Activated CD4-positive, alpha-beta T cell treated with anti-CD3 and anti-CD28 coated beads, Interleukin-2, amount 50 U/mL, for 16 hours (primary cell): ENCODE data around the gene KCNMA1.
A peak's percentile ranks its signal among the peaks of the same experiment; 100 is the strongest.

ENCODE experiments used
- DNase-seq: peaks from one replicate; pipeline ENCODE4 v3.0.0-alpha.2; 2020

Gene KCNMA1

GRCh38 chr10:77191324-77192049, 446.1 kb downstream of the KCNMA1 start:
- DNase-seq: no peak

- no peak for DNase-seq
Observed at GRCh38 chr10:77190291-77190690, 447.3 kb downstream of the KCNMA1 start.

- DNase-seq: no peak
Observed at GRCh38 chr10:77189520-77189919, 448.1 kb downstream of the KCNMA1 start.

GRCh38 chr10:77189075-77189474, 448.5 kb downstream of the KCNMA1 start:
- no peak for DNase-seq

GRCh38 chr10:77188521-77188920, 449.1 kb downstream of the KCNMA1 start:
- no peak for DNase-seq

- no peak for DNase-seq
Observed at GRCh38 chr10:77188000-77188395, 449.6 kb downstream of the KCNMA1 start.

GRCh38 chr10:77187376-77187999, 450.1 kb downstream of the KCNMA1 start:
- DNase-seq: no peak

- DNase-seq: no peak
Observed at GRCh38 chr10:77186936-77187335, 450.7 kb downstream of the KCNMA1 start.

GRCh38 chr10:77185696-77186095, 451.9 kb downstream of the KCNMA1 start:
- no peak for DNase-seq

GRCh38 chr10:77182803-77183202, 454.8 kb downstream of the KCNMA1 start:
- no peak for DNase-seq

GRCh38 chr10:77180794-77181193, 456.8 kb downstream of the KCNMA1 start:
- DNase-seq: no peak

GRCh38 chr10:77180104-77180503, 457.5 kb downstream of the KCNMA1 start:
- no peak for DNase-seq

GRCh38 chr10:77179015-77179695, 458.5 kb downstream of the KCNMA1 start:
- DNase-seq: no peak

GRCh38 chr10:77177589-77177988, 460.0 kb downstream of the KCNMA1 start:
- no peak for DNase-seq

GRCh38 chr10:77177161-77177560, 460.4 kb downstream of the KCNMA1 start:
- DNase-seq: no peak

GRCh38 chr10:77176232-77176631, 461.4 kb downstream of the KCNMA1 start:
- DNase-seq: no peak

- no peak for DNase-seq
Observed at GRCh38 chr10:77175631-77176222, 461.9 kb downstream of the KCNMA1 start.

- DNase-seq: peak; percentile 66
Observed at GRCh38 chr10:77173615-77174461, 463.8 kb downstream of the KCNMA1 start.

- no peak for DNase-seq
Observed at GRCh38 chr10:77172086-77172485, 465.5 kb downstream of the KCNMA1 start.

- no peak for DNase-seq
Observed at GRCh38 chr10:77168861-77169260, 468.7 kb downstream of the KCNMA1 start.

GRCh38 chr10:77168161-77168560, 469.4 kb downstream of the KCNMA1 start:
- DNase-seq: no peak

- DNase-seq: peak; percentile 54
Observed at GRCh38 chr10:77165445-77166208, 472.0 kb downstream of the KCNMA1 start.
